GM12801 (cell line): ENCODE results near the gene NPR2.

ENCODE experiments used
- CTCF ChIP-seq: IDR thresholded peaks from one replicate; pipeline ENCODE4 v1.5.1; 2011; ENCODE audit warnings: control low read depth; ENCODE audit not compliant: insufficient read length; ENCODE audit errors: extremely low read depth

The NPR2 gene

GRCh38 chr9:35766997-35767396, 24.4 kb upstream of the NPR2 start:
- no peak for TF ChIP-seq CTCF

DNA sequence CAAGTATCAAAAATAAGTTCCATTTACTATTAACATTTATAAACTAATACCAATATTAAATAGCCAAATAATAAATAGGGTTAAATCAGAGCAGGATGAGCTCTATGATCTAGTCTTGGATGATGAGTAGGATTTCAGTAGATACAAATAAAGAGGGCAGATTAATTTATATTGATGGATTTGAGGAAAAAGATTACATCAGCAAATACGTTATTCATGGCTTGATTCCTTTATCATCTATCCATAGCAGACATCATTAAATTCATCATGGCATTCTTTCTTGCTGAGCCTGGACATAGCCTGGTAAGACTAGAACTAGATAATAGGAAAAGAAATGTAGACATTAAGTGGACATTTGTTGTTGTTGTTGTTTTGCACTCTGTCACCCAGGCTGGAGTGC, 23.9 kb upstream of the NPR2 start:
- no peak for TF ChIP-seq CTCF

GRCh38 chr9:35769763-35770162, 21.6 kb upstream of the NPR2 start:
- no peak for TF ChIP-seq CTCF

GRCh38 chr9:35771075-35771433, 20.3 kb upstream of the NPR2 start:
- no peak for TF ChIP-seq CTCF

DNA sequence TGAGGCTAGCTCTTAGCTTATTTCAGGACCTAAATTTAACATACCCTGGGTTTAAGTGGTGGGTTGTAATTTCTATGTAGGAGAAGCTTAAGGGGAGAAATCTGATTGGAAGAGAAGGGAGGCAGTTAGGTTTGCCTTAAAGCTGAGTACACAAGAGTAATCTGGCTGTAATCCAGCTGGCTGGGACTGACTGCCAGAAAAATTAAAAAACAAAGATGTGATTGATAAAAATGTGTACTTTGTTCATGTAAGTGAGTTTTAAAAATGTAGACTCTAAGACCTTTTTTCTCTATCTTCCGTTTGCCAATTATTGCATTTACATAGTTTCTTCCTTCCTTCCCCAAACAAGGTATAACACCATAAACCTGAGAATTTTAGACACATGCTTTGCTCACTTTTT, 19.9 kb upstream of the NPR2 start:
- TF ChIP-seq CTCF = no peak

- no peak for TF ChIP-seq CTCF
These were observed 19.4 kb upstream of the NPR2 start for GRCh38 chr9:35771943-35772342.

DNA sequence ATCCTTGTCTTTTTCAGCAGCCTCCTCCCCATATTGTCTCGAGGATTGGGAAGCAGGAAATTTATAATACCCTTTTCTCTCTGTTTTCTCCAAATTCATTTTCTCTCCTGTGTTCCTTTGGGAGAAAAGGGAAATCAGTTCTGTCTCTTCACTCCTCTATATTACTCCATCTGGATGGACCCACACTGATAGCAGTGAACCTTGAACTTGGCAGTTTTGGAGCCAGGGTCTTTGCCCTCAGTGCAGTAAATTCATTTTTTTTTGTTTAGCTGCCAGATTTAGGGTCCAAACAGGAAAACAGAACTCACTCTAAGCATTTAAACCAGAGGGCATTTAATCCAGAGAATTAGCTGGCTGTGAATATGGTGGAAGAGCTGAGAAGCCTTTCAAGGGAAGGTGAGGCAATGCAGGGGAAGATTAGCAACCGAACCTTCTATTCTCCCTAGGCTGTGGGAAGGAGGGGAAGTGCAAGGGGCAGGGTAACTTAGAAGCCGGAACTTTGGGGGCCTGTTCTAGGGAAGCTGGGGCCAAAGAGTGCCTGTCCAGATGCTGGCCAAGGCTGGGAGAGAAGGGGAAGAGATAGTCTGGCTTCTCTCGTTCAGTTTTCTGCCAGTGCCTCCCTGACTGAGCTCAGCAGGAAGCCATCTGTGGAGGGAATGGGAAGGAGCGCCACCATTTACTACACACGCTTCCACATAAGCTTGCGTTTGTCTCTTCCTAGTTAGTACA, 16.3 kb upstream of the NPR2 start:
- TF ChIP-seq CTCF = no peak
